Dedifferentiated amniotic fluid mesenchymal stem cell (primary cell): ENCODE results near the gene SH3PXD2B.
"Not testable (repeated sequence)": the region's sequence is repeated elsewhere in the genome, so short reads cannot be mapped to it uniquely, and the experiment has no call there.

Source experiments
- DNase-seq: peaks from one replicate; pipeline ENCODE4 v3.0.0-alpha.2; 2016; ENCODE audit errors: extremely low spot score

SH3PXD2B gene

GRCh38 chr5:172370237-172370640 is 84.1 kb downstream of the SH3PXD2B start:
- DNase-seq: no peak

GRCh38 chr5:172368699-172369098 is 85.6 kb downstream of the SH3PXD2B start:
- not testable (repeated sequence) for DNase-seq

- no peak for DNase-seq
These were observed 88.2 kb downstream of the SH3PXD2B start for GRCh38 chr5:172365948-172366608.

DNA sequence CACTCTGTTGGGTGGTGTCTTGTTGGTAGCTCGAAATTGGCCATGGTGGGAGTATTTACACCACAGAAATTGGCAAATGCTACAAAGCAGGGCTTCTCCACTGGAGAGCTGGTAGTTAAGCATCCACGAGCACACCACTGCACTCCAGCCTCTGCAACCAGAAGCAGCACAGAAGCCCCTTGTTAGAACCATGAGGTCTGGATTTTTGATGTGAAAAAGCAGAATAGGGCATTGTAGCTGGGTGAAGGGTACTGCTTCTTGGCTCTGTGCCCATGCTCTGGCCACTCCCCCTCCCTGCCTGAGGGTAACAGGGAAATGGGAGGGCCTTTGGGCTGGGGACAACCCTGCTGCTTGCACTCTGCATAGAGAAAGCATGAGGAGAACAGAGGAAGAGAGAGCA is 89.6 kb downstream of the SH3PXD2B start:
- DNase-seq: no peak

DNA sequence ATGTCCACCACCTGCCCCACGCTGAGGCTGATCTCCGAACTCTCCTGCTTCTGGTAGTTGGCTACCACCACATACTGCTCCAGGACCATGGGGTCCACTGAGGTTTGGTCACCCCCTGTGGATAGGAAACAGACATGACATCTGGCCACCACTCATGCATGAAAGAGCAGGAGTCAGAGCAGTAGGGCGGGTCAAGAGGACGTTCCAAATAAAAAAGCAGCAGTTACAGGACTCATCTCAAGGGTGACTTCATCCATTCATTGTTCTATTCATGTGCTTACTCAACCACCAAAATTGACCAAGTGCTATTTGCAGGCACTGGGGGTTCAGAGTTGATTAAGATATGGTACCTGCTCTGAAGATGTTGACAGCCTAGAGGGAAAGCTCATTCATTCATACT is 91.6 kb downstream of the SH3PXD2B start:
- DNase-seq: no peak

GRCh38 chr5:172361566-172362238 is 92.6 kb downstream of the SH3PXD2B start:
- DNase-seq: peak; percentile 98

- DNase-seq: no peak
These were observed 96.0 kb downstream of the SH3PXD2B start for GRCh38 chr5:172358345-172358744.

GRCh38 chr5:172356527-172356926 is 97.8 kb downstream of the SH3PXD2B start:
- DNase-seq: no peak

GRCh38 chr5:172356047-172356446 is 98.3 kb downstream of the SH3PXD2B start:
- no peak for DNase-seq

DNA sequence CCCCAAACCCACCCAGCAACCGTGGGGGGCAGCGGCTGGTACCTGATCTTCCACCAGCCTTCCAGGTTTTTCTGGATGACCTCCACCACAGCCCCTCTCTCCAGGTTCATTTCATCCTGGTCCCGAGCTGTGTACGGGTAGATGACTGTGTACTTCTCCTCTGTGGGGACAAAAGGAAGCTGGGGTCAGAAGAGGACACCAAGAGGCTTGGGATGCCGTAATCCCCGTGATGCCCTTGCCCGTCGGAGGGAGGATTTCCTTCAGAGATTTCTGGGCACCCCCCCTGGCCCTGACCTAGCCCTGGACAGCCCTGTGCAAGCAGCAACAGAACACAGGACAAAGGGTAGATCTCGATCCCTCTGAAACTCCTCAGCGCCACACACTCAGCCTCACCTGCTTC is 100.5 kb downstream of the SH3PXD2B start:
- DNase-seq: no peak

DNA sequence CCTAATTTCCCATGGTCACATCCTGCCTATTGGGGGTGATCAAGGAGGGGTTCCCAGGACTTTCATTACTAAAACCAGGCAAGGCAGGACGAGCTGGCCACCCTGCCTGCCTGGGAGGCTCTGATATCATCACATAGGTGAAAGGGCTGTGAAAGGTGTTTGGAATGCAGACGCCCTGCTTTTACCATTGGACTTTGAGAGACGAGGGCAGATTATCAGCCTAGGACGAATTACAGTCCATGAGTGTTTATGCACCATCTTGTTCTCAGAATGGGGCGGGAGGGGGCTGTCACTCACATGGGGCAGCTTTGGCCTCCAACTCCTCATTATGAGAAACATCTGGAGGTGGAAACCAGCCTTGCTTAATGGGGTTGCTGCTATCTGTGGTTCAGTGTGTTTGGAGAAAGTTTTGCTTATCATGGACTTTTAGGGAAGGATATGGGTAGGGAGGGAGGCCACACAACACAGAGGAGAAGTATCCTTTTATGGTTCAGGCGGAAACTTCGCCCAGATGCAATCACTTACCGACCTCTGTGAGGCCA is 101.0 kb downstream of the SH3PXD2B start:
- DNase-seq: no peak

- not testable (repeated sequence) for DNase-seq
These were observed 101.8 kb downstream of the SH3PXD2B start for GRCh38 chr5:172352526-172352925.

DNA sequence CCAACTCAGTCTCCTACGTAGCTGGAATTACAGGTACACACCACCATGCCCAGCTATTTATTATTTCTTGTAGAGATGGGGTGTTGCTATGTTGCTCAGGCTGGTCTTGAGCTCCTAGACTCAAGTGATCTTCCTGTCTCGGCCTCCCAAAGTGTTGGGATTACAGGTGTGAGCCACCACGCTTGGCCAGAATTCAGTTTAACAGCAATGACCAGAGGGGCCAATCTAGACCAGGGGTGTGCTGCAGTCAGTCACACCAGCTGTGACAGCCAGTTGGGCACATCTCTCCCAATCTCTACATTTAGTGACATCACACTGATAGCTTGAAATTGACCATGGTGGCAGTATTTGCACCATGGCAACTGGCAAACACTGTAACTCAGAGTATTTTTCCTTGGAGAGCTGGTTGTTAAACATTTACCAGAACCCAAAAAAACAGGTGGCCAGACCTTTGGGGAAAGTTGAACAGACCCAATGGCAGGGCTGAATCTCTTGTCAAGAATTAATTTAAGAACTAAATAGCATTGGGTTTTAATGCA is 103.0 kb downstream of the SH3PXD2B start:
- no peak for DNase-seq

- no peak for DNase-seq
These were observed 103.8 kb downstream of the SH3PXD2B start for GRCh38 chr5:172350212-172351181.

DNA sequence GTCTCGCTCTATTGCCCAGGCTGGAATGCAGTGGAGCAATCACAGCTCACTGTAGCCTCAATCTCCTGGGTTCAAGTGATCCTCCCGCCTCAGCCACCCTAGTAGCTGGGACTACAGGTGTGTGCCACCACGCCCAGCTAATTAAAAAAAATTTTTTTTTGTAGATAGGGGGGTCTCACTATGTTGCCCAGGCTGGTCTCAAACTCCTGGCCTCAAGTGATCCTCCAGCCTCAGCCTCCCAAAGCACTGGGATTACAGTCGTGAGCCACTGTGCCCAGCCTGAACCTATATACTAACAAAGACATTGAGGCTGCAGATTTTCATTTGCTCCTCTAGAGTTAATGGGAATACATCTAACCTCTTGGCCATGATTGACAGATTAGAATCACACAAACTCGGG is 105.6 kb downstream of the SH3PXD2B start:
- DNase-seq: not testable (repeated sequence)

GRCh38 chr5:172348084-172348483 is 106.2 kb downstream of the SH3PXD2B start:
- DNase-seq: no peak

GRCh38 chr5:172347496-172348052 is 106.8 kb downstream of the SH3PXD2B start:
- DNase-seq: no peak

- DNase-seq: no peak
These were observed 108.4 kb downstream of the SH3PXD2B start for GRCh38 chr5:172345881-172346280.

GRCh38 chr5:172344855-172345409 is 109.4 kb downstream of the SH3PXD2B start:
- no peak for DNase-seq

GRCh38 chr5:172343741-172344140 is 110.6 kb downstream of the SH3PXD2B start:
- DNase-seq: no peak

DNA sequence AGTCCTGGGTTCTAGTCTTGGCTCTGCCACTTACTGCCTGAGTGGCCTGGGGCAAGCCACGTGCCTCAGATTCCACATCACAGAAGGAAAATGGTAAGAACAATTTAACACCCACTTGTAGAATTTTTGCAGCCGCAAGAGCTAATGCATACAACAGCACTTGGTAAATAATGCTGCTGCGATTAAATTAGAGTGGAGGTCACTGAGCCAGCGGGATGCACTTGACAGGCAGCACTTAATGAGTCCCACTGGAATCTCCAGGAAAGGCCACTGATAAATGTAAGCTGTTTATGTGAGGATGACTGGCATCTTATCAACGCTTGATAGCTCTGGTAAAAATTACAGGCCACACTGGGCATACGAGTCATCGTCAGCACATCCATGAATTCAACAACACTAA is 111.4 kb downstream of the SH3PXD2B start:
- DNase-seq: no peak
